Choroid plexus epithelial cell (primary cell): Measurements from ENCODE around the gene TDRD15.

Experiments
- DNase-seq: peaks from one replicate; pipeline ENCODE4 v3.0.0-alpha.2; 2010; ENCODE audit warnings: low read depth
- H3K4me3 ChIP-seq: 2 replicates; pipeline ENCODE4 v1.5.1; 2011; ENCODE audit warnings: low read depth, mild to moderate bottlenecking, control low read depth, low read length, moderate library complexity
- TF ChIP-seq, protein P1 (sequence below): conservative IDR thresholded peaks from 2 replicates; pipeline ENCODE4 v1.5.1; 2011; ENCODE audit warnings: low read depth, mild to moderate bottlenecking, control low read depth, inconsistent platforms, low read length, moderate library complexity

The TDRD15 gene

DNA sequence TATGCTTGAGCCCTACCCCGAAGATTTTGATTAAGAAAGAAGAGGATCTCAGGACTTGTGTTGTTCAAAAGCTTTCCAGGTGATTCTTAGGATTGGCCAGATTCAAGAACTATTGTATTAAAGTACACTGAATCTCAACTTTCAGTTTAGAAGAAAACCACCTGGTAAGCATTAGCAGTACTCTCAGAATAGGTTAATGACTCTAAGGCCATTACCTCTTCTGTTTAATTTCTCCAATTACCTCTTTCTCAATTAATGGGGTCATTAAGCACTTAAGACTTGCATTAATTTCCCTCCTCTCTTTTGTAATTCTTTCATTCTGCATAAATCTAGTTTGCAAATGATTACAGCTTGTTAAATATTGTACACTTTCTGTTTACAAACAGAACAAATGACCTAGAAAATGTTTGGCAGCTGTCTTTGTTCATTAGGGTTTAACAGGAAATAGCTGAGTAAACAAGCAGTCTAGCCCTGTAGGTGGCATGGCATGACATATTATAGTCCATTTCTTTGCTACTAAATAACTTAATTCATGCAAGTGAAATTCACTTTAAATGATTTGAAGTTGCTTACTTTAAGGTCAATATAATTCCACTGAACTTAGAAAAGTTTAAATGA, 20.4 kb upstream of the TDRD15 start:
- no peak overlapping the region for H3K4me3 ChIP-seq
- no peak for DNase-seq

DNA sequence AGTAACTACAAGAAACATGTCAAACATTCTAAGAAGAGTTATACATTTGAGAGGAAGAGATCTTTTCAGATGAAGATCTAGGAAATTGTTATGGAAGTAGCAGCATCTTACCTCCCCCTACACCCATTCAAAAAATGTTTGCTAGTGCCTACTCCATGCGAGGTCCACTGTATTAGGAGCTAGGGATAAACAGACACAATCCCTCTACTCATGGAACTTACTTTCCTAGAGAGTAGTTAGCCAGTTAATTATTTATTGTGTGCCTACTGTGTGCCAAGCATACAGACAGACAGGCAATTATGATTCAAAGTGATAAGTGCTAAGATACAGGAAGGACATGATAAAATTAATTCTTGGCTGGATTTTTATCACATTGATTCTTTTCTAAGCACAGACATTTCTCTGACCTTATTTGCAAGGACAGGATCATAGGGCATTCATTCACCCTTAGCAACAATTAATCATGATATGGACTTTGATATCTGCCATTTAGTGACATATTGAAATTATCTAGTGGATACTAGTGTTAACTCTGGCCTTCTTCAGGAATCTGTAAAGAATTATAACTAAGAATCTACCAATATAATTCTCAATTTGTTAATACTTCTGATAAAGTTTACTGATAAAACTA, 19.6 kb upstream of the TDRD15 start:
- TF ChIP-seq, protein P1, sequence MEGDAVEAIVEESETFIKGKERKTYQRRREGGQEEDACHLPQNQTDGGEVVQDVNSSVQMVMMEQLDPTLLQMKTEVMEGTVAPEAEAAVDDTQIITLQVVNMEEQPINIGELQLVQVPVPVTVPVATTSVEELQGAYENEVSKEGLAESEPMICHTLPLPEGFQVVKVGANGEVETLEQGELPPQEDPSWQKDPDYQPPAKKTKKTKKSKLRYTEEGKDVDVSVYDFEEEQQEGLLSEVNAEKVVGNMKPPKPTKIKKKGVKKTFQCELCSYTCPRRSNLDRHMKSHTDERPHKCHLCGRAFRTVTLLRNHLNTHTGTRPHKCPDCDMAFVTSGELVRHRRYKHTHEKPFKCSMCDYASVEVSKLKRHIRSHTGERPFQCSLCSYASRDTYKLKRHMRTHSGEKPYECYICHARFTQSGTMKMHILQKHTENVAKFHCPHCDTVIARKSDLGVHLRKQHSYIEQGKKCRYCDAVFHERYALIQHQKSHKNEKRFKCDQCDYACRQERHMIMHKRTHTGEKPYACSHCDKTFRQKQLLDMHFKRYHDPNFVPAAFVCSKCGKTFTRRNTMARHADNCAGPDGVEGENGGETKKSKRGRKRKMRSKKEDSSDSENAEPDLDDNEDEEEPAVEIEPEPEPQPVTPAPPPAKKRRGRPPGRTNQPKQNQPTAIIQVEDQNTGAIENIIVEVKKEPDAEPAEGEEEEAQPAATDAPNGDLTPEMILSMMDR: no peak
- DNase-seq: no peak
- H3K4me3 ChIP-seq: no peak overlapping the region

More for the DNA sequence above, 20.4 kb upstream of the TDRD15 start:
- TF ChIP-seq, protein P1: no peak

DNA sequence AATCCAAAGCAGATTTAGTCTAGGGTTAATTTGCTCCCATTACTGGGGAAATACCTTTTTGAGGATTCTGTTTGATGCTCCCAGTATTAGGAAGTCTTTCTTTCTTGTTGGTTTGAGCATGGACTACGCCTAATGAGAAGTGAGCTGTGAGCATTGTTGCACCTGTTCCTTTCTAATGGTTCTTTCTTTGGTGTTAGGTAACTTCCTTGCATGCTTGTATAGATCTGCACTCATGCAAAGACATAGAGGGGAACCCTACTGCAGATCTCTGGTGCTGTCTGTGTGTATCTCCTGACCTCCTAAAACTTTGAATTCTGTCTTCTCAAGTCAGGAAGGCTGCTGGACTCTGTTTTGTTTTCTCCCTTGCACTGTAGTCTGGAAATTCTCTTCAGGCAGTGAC, 12.8 kb upstream of the TDRD15 start:
- TF ChIP-seq, protein P1: no peak
- no peak for DNase-seq
- H3K4me3 ChIP-seq: no peak overlapping the region

DNA sequence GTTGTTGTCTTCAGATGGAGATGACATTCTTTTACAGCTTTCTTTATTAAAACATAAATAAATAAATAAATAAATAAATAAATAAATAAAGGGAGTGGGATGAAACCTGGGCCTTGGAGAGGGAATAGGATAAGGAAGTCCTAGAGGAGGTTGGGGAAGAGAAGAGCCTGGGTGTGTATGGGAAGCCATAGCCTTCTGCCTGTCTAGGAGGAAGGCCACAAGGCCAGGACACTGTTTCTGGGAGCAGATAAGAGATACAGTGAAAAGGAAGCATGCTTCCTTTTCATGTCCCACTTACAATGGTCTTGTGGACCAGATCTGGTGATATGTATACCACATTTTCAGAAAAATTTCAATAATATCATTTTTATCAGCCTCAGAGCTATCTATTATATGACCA, 6.1 kb upstream of the TDRD15 start:
- DNase-seq: no peak
- H3K4me3 ChIP-seq: no peak overlapping the region
- TF ChIP-seq, protein P1: no peak

DNA sequence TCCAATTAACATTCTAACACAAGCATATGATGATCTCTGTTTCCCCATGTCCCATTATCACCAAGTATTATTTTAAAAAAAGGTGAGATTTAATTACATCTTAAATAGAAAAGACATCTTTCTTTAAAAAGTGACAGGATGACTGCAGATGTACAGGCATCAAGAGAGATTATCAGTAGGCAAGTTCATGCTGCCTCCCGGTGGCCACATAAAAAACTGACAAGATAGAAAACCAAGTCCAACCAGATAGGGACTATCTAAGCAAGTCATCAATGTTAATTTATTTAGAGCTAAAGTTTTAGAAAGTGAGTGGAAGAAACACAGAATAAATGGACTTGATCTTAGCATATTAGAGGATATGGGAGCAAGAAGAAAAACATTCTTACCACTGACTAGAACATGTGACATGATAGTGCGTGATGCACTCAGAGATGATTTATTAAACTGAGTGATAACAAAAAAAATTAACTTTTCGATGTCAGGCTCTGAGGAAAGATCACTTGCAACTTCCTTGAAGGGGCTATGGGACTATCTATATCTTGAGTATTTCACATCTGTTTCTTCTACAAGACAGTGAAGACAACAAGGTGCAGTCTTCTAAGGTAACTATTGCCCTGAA, 5.4 kb upstream of the TDRD15 start:
- TF ChIP-seq, protein P1: peak; percentile 62
- no peak overlapping the region for H3K4me3 ChIP-seq
- DNase-seq: peak; percentile 63

DNA sequence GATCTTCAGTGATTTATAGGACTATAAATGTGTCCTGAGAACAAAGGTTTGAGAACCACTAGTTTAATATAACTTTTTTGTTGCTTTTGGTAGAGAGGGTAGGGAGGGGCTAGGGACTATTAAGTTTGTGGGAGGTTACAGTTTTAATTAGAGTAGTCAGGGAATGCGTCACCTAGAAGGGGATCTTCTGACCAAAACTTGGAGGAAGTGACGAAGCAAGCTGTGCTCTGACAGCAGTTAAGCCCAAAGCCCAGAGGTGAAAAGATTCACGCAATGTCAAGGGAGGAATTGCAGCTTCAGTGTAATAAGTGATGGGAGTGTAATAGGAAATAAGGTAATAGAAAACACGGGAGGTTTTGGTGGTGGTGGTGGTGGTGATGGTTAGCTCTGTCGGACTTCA, 8.1 kb downstream of the TDRD15 start:
- no peak overlapping the region for H3K4me3 ChIP-seq
- no peak for DNase-seq
- TF ChIP-seq, protein P1: no peak
